GM19324 (cell line): Measurements from ENCODE around the gene KRT36.

Experiments used
- ATAC-seq: cut with Tn5 transposase; IDR thresholded peaks from one replicate; pipeline ENCODE4 v1.9.1; 2021; ENCODE audit warnings: mild to moderate bottlenecking, moderate library complexity; ENCODE audit not compliant: unreplicated experiment, low FRiP score

Gene KRT36

DNA sequence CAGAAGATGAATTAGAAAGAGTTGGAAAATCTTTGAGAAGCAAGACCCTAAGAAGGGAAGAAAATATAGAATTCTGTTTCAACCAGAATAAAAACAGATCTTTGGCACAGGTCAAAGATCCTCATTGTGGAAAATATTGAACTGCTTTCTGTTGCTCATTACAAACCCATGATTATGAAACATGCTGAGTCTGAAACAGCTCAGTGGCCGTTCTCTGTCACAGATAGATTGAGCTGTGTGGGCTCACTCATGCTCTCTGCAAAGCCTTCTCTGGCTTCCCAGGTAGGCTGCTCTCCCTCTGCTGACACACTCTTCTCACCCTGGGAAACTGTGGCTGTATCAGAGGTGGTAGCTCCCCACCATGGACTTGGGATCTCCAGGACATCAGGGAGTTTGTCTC, 45.5 kb downstream of the KRT36 start:
- ATAC-seq, result no peak

DNA sequence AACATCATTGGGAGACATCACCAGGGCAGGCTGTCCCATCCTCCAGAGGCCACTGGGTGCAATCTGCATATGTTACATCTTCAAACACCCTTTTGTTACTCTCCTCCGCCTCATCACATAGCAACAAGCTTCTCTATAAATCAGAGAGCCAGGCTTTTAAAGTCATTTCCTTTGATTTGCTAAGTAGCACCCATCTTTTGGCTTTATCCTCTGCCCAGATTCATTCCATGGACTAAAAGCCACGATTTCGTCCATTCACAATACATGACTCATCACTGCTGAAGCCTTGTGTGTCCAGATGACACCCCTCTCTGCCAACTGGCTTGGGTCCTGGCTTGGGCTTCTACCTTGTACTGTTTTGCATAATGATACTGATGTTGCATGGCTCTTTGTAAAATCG, 47.0 kb downstream of the KRT36 start:
- ATAC-seq, result no peak

DNA sequence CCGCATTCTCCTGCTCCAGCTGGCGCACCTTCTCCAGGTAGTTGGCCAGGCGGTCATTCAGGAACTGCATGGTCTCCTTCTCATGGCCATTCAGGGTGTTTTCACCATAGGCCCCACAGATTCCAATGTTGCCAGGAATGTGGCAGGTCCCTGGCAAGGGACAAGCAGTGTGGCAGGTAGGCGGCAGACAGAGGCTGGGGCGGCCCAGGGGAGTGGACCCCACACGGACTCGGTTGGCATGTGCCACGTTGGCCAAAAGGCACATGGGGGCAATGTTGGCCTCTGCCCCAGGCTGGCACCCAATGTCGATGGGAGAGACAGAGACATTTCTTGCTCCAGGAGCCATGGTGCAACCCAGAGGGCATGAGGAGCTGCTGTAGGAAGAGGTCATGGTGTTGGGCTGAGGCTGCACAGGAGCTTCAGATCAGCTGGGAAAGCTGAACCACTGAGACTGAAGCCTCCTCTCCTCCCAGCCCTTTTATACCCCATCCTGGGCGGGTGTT, 49.1 kb downstream of the KRT36 start, which contains the start of gene KRT38:
TSS of gene KRT38 (minus strand) at position 453 of the 503 bp plus-strand sequence. CDS start at position 391, 62 bp downstream.
- ATAC-seq, result no peak

DNA sequence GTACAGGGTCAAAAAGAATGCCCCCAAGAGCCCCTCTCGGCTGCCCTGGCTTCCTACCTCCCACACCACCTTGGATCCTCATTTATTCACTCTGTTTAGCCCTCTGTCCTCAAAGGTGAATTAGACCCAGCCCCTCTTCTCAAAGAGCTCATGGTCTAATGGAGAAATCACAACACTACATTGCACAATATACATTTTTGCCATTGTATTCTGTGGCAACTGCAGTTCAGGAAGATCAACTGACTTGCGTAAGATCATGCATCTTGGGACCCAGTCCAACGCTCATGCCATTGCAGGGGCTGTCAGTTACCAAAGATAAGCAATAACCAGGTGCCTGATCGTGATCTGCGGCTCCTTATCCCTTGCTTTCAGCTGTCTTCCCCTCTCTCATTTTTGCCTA, 50.3 kb downstream of the KRT36 start:
- no peak for ATAC-seq

DNA sequence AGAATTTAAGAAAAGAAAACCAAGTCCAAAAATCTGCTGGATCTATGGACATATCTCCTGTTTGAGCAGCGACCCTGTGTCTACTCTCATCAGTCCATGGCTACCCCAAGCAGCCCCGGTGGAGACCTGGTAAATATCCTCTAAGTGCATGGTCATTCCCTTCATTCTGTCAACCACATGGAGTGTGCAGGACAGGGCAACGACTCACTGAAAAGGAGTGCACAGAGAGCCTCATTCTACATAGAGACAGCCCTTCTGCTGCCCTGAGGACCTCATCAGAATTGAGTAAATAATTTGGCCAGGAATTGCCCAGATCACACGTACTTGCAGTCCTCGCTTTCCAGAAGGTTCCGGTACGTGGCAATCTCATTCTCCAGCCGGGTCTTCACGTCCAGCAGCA, 51.9 kb downstream of the KRT36 start:
- ATAC-seq, result no peak

DNA sequence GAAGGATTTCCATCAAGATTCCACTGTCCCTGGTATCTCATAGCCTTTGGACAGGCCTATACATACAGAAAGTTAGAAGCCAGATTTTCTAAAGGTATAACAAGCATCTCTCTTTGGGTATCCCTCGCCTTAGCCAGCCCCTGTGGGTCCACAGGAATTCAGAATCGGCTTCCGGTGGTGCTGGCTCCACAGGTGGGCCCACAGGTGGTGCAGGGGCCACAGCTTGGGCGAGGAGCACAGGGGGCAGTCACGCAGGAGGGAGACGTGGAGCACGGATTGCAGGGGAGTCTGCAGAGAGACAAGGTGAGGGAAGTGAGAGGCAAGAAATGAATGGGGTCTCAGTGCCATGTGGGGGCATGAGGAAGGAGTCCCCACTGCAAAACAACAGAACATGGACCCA, 52.5 kb downstream of the KRT36 start:
- ATAC-seq, result no peak
